Motor neuron (in vitro differentiated cells): ENCODE results near the gene RALGPS2. TPM values are rescaled to one million over a fixed set of nuclear protein-coding genes. Genes with fewer than 3 reads are reported as not detected.
A peak's percentile ranks its signal among the peaks of the same experiment; 100 is the strongest.

Experiments used
- ATAC-seq, 8 experiments: fragments of 200-7000 bp; cut with Tn5 transposase; replicated peaks in 6 of 8; 2 replicates each; pipeline ENCODE4 v1.8.0; 2021; ENCODE audit warnings: mild to moderate bottlenecking in 8 of 8, moderate library complexity in 8 of 8
- H3K27ac ChIP-seq, 2 donors: fragments of 250-450 bp; sonication (Bioruptor Pico); 2 replicates each; pipeline ENCODE4 v1.9.0; 2021; ENCODE audit warnings: antibody characterized with exemption in 2 of 2, mild to moderate bottlenecking in 2 of 2, moderate library complexity in 1 of 2
- H3K4me1 ChIP-seq, 2 donors: fragments of 250-450 bp; sonication (Bioruptor Pico); replicated peaks in 1 of 2; 2 replicates each; pipeline ENCODE4 v1.6.1; 2021; ENCODE audit warnings: antibody characterized with exemption in 2 of 2, mild to moderate bottlenecking in 2 of 2, moderate library complexity in 1 of 2
- H3K4me3 ChIP-seq, 5 donors: fragments of 250-450 bp; sonication (Bioruptor Pico); 2 replicates each; pipeline ENCODE4 v1.9.0; 2021; ENCODE audit warnings: antibody characterized with exemption in 5 of 5, mild to moderate bottlenecking in 5 of 5, moderate library complexity in 4 of 5
- WGBS, 10 experiments: fragments of 450-650 bp; shearing (Covaris generic); methylation state at CpG; one replicate each; pipeline ENCODE4 v1.0.0; 2022; 5-methylcytosine and 5-hydroxymethylcytosine counted together
- in situ Hi-C, 9 experiments: fragments of 400-800 bp; cut with MboI; loops; one replicate each; pipeline ENCODE4 v1.15.0; 2021; ENCODE audit warnings: low sequenced_read_pairs in 9 of 9, low pct_unique_long_range_greater_than_20kb in 2 of 9; ENCODE audit not compliant: unreplicated experiment in 9 of 9
- total RNA-seq, 8 experiments: library from RNA; unstranded; fragments of 300-600 nt; gene quantifications; 2 replicates each; pipeline versions ENCODE4 v1.2.3 to v1.2.4, GENCODE V29; 2022

RALGPS2 gene, protein sequence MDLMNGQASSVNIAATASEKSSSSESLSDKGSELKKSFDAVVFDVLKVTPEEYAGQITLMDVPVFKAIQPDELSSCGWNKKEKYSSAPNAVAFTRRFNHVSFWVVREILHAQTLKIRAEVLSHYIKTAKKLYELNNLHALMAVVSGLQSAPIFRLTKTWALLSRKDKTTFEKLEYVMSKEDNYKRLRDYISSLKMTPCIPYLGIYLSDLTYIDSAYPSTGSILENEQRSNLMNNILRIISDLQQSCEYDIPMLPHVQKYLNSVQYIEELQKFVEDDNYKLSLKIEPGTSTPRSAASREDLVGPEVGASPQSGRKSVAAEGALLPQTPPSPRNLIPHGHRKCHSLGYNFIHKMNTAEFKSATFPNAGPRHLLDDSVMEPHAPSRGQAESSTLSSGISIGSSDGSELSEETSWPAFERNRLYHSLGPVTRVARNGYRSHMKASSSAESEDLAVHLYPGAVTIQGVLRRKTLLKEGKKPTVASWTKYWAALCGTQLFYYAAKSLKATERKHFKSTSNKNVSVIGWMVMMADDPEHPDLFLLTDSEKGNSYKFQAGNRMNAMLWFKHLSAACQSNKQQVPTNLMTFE
- 10 to 100 TPM in 5 of 8 experiments, 1 to 10 TPM in 3; 1.5 to 48.2 (median 23.5) TPM for total RNA-seq

DNA sequence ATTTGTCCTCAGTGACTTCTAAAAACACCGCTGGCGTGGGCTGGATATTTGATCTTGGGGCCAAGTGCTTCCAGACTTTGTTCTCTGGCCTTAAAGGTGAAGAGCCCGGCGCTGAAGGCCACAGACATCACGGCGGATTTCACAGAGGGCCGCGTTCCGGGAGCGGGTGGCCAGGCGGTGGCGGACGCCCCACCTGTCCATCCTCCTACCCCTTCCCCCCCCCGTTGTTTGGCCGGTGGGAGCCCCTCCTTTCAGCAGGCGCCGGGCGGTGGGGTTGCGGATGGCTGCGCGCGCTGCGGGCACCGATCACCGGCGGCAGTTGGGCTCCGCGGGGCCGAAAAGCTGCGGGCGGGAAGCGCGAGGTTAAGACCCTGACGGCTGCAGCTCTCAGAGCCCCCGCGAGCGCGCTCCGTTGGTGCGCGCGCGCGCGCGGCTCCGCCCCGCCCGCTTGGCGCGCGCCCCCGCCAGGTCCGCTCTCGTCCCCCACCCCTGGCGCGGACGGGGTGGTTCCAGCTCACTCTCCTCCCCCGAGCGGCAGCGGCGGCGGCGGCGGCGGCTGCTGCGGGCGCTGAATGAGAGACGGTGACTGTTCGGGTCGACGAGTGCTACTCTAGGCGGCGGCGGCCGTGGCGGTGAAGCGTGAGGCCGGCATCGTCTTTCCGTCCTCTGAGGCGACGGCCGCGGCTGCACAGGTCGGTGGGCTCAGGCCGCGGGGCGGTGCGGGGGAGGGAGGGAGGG is at the start of gene RALGPS2:
Gene RALGPS2 (plus strand): TSS at position 517 of the 738 bp plus-strand sequence. CDS start 51,521 bp downstream, outside the sequence.
- Histone ChIP-seq H3K4me3 (peak within 1 kb of the TSS; percentile 80 to 94 (median 87)), H3K4me1 (peaks cover 10 to 22% of the 10 kb centered on the region in 2 donors), H3K27ac (peak within 1 kb of the TSS; percentile 82 to 84)
- ATAC-seq = peak; percentile 69 to 85 (median 80)
- in situ Hi-C loops = loop anchor here in 2 of 9 experiments (25.0 kb wide), 2 partner anchors 163 to 413 kb away; no protein-coding TSS in a partner anchor
- 0 to 60% (median 13%) methylated on average over 2 to 6 of the region's 90 CpGs; no CpG with 5 or more reads in 4 of the 10 experiments for WGBS, 10 experiments

DNA sequence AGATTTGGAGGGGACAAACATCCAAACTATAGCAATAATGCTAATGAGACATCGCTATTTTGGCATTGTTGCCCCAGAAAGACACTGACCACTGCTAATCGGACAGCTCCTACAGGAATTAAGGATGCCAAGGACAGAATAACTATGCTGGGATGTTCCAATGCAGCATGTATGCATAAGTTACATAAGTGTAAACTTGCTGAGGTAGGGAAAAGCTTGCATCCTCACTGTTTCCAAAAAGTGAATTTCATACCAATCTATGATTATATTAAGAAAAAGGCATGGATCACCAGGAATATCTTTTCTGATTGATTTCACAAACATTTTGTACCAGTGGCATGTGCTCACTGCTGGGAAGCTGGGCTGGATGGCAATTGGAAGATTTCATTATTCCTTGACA is 45.8 kb upstream of the RALGPS2 start:
- Histone ChIP-seq H3K27ac (no peak overlapping the region), H3K4me1 (no peaks in the 10 kb centered on the region), H3K4me3 (no peak overlapping the region)
- in situ Hi-C loops = no loop called here
- no peak for ATAC-seq
- 43 to 100% (median 89%) methylated on average over 1 to 2 of the region's 2 CpGs; no CpG with 5 or more reads in 1 of the 10 experiments for WGBS, 10 experiments

DNA sequence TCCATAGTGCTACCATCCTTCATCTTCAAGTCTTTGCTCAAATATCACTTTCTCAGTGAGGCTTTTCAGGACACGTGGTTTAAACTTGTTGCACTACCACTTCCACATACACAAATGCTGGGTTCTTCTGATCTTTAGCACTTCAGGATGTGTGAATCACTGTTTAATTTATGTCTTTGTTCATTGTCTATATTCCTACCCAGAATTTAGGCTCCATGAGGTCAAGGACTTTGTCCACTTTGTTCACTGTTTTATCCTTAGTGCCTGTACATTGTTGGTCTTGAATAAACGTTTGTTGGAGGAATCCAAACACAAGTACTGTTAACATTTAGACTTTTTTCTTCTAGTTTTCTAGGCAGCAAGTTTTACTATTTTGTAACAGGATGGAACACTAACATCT is 42.6 kb upstream of the RALGPS2 start:
- Histone ChIP-seq H3K4me1 (no peaks in the 10 kb centered on the region), H3K4me3 (no peak overlapping the region), H3K27ac (no peak overlapping the region)
- 19 to 82% (median 56%) methylated on average over 1 to 2 of the region's 2 CpGs for WGBS, 10 experiments
- in situ Hi-C loops = no loop called here
- no peak for ATAC-seq

DNA sequence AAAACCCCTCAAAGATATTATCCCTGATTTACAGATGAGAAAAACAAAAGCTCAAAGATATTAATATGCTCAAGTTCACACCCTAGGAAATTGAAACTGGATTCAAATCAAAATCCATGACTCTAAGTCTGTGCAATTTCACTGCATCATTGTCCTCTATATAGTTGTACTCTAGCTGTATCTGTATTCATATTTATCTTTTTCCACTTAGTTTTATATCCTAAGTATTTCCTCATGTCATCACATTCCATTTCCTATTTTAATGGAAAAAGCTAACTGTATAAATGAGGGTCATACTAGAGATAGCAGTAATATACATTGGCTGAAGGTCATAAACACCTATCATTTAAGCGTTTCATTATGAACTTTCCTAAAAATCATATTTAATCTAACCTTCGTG is 42.2 kb upstream of the RALGPS2 start:
- ATAC-seq = no peak
- H3K27ac ChIP-seq = no peak overlapping the region
- no peaks in the 10 kb centered on the region for H3K4me1 ChIP-seq
- in situ Hi-C loops = no loop called here
- 31 to 100% (median 79%) methylated on average over 1 to 2 of the region's 2 CpGs; no CpG with 5 or more reads in 1 of the 10 experiments for WGBS, 10 experiments
- no peak overlapping the region for H3K4me3 ChIP-seq

DNA sequence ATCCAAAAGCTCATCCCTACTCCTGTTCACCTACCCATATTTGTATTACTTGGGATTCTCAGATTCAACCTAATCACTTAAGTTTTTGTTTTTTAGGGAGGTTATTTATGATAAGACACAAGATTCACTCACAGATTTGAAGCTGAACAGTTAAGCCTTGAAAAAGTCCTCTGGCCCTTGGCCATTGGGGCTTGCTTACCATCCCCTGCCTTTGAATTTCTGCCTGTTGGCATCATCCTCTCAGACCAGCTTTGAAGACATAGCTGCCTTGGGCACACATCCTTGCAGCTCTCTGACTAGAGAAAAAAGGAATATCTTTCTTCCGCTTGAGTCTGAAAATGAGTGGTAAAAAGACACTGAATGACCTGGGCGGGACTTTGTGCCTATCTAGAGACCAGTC is 41.8 kb upstream of the RALGPS2 start:
- Histone ChIP-seq H3K4me3 (no peak overlapping the region), H3K27ac (no peak overlapping the region), H3K4me1 (no peaks in the 10 kb centered on the region)
- 94 to 100% (median 96%) methylated on average over 1 to 2 of the region's 2 CpGs; no CpG with 5 or more reads in 5 of the 10 experiments for WGBS, 10 experiments
- no peak for ATAC-seq
- in situ Hi-C loops = no loop called here

DNA sequence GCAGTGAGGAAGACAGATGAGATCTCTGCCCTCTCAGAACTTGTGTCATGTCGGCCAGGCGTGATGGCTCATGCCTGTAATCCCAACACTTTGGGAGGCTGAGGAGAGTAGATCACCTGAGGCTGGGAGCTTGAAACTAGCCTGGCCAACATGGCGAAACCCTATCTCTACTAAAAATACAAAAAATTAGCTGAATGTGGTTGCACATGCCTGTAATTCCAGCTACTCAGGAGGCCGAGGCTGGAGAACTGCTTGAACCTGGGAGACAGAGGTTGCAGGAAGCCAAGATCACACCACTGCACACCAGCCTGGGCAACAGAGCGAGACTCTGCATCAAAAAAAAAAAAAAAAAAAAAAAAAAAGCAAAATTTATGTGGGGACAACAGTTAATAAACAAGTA is 40.9 kb upstream of the RALGPS2 start:
- no peak overlapping the region for H3K4me3 ChIP-seq
- no peak for ATAC-seq

DNA sequence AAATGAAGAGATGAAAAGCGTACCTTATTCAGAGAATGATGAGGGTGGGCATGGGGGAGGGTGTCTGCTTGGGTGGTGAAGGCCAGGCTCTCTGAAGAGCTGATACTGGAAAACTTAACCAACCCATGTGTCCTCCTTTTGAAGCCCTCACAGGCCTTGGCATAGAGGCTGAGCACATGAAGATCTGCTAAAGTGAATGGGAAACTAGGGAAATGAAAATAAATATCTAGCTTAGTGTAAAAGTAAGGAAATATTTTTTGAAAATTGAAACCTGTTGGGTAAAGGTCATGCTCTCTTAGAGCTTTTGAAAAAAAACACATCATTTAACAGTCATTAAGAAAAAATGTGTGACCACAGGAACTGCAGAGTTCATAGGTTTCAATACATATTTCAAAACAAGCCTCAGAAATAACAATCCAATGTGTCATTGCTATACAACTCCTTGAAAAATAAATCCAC is 40.5 kb upstream of the RALGPS2 start:
- 73 to 100% (median 100%) methylated on average over 1 of the region's 1 CpG; no CpG with 5 or more reads in 3 of the 10 experiments for WGBS, 10 experiments

More for the DNA sequence above, 40.9 kb upstream of the RALGPS2 start:
- no peak overlapping the region for H3K27ac ChIP-seq
- no peaks in the 10 kb centered on the region for H3K4me1 ChIP-seq
- in situ Hi-C loops = no loop called here
- WGBS, 10 experiments = 72 to 100% (median 89%) methylated on average over 1 to 4 of the region's 5 CpGs

DNA sequence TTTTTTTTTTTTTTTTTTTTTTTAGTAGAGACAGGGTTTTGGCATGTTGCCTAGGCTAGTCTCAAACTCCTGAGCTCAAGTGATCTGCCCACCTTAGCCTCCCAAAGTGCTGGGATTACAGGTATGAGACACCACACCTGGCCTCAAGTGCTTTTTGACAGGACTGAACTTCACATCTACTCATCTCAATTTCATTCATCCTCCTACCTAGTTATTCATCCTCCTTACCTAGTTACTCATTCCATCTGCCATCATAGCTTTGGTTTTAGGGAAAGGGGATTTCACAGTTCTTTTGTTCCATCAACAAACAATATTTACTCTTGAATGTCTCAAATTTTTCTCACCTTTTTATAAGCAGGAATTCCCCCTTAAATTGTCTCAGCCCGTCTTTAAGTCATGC is 38.6 kb upstream of the RALGPS2 start:
- Histone ChIP-seq H3K27ac (no peak overlapping the region), H3K4me1 (no peaks in the 10 kb centered on the region), H3K4me3 (no peak overlapping the region)
- WGBS, 10 experiments = 67 to 100% (median 83%) methylated on average over 1 of the region's 1 CpG; no CpG with 5 or more reads in 3 of the 10 experiments
- in situ Hi-C loops = no loop called here
- ATAC-seq = no peak

More for the DNA sequence above, 40.5 kb upstream of the RALGPS2 start:
- peak in 2 of 8 experiments; percentile 39 to 48 for ATAC-seq
- Histone ChIP-seq H3K4me1 (no peaks in the 10 kb centered on the region), H3K4me3 (no peak overlapping the region), H3K27ac (no peak overlapping the region)
- in situ Hi-C loops = no loop called here

DNA sequence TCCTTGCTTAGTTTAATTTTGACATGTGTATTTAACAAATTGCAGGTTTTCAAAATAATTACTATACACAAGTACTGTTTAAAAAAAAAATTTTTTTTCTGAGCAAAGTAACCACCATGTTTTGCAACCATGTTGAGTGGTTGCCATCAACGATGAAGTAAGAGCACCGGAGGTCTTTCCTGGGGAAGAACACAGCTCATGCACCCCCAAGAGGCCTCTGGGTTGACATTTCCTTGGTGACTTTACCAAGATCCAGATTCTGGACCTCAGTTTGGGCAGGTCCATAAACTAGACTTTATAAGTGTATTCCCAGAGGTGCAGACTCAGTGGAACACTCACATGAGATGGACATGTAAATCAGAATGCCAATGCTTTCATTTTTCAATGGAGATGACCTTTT is 36.8 kb upstream of the RALGPS2 start:
- H3K4me3 ChIP-seq = no peak overlapping the region
- H3K27ac ChIP-seq = no peak overlapping the region
- 8 to 100% (median 93%) methylated on average over 1 to 2 of the region's 2 CpGs; no CpG with 5 or more reads in 2 of the 10 experiments for WGBS, 10 experiments
- no peak for ATAC-seq
- in situ Hi-C loops = no loop called here
- H3K4me1 ChIP-seq = no peaks in the 10 kb centered on the region

DNA sequence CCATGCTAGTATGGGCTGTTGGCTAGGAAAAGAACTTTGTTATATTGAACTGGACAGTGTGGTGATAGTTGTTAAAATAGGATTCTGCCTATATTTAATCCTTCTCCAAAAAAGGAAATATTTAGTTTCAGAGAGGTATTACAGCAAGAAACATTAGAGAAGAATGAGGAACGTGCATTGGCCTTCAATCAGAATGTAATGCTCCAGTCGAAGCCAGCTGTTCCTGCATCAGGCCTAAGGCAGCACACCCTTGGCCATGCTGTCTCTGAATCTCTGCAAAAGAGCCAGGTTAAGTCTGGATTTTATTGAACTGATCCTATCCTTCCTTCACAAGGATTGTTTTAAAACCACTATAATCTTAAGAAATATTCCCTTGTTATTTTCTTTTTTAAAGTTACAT is 35.3 kb upstream of the RALGPS2 start:
- Histone ChIP-seq H3K4me1 (no peaks in the 10 kb centered on the region), H3K4me3 (no peak overlapping the region), H3K27ac (no peak overlapping the region)
- in situ Hi-C loops = no loop called here
- WGBS, 10 experiments = 0 to 85% (median 27%) methylated on average over 1 to 2 of the region's 2 CpGs; no CpG with 5 or more reads in 2 of the 10 experiments
- no peak for ATAC-seq

DNA sequence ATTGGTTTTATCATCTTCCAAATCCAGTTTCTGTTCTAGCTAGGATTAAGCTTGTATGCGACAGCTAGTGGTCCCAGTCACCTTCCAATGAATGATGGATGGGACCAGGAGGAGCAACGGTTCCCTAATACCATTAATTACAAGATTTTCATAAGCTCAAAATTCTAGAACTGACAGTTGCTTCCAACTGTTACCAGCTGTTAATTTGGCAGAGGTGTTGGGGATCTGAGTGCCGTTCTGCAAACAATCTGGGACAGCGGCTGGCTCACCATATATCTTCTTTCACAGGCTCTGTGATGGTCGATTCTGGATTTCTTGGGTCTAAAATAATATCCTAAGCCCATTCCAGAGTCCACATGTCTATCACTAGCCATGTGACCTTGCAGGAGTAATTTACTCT is 34.5 kb upstream of the RALGPS2 start:
- 33 to 89% (median 69%) methylated on average over 1 to 5 of the region's 5 CpGs for WGBS, 10 experiments

DNA sequence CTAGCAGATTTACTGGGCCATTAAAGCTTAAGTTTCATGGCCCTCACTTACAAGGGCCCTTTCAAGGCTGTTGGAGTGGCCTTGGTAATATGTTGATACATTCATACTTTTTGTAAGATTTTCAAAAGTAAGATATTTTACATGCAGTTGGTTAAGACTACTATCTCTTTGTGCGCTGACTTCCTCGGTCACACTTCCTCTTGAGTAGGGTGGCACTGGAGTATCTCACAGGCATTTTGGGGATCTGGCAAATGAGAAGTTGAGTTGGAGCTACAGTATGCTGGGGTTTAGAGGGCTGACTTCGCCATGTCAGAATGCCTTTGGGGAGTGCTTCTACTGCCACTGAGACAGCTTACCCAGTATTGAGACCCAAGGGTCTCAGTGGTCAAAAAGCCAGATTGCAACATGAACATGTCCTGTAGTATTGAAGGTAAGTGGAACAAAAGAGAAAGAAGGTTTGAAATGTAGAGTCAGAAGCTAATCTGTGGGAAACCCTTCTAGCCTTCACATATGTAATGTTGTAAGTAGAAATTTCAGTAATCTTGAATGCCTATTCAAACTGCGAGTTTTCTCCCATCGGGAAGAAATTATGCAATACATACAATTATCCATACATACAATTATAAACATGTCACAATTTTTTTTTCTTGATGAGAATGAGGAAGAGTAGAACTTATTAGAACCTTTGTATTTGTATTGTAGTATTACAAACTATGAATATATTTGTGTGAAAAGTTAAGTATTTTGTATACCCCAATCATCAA is 32.3 kb upstream of the RALGPS2 start:
- Histone ChIP-seq H3K27ac (no peak overlapping the region), H3K4me1 (no peaks in the 10 kb centered on the region), H3K4me3 (no peak overlapping the region)
- in situ Hi-C loops = no loop called here
- WGBS, 10 experiments = 68 to 100% (median 92%) methylated on average over 2 to 5 of the region's 5 CpGs; no CpG with 5 or more reads in 2 of the 10 experiments
- ATAC-seq = no peak

More for the DNA sequence above, 34.5 kb upstream of the RALGPS2 start:
- no peaks in the 10 kb centered on the region for H3K4me1 ChIP-seq
- no peak for ATAC-seq
- in situ Hi-C loops = no loop called here
- H3K4me3 ChIP-seq = no peak overlapping the region
- no peak overlapping the region for H3K27ac ChIP-seq
